ENCODE results near the gene XCL1.
"Not testable (repeated sequence)": the region's sequence is repeated elsewhere in the genome, so short reads cannot be mapped to it uniquely, and the experiment has no call there.

Gene XCL1

GRCh38 chr1:168576245-168576688, at the start of gene XCL1:
XCL1 (plus strand) TSS chr1:168576605; CDS start chr1:168576638, 33 bp downstream.
- not testable (repeated sequence) for DNase-seq

- no peak for DNase-seq
These were observed 46.9 kb upstream of the XCL1 start for GRCh38 chr1:168529518-168529917.

GRCh38 chr1:168531615-168532345, 44.6 kb upstream of the XCL1 start:
- DNase-seq: no peak

- DNase-seq: no peak
These were observed 40.9 kb upstream of the XCL1 start for GRCh38 chr1:168535536-168535935.

- not testable (repeated sequence) for DNase-seq
These were observed 35.6 kb upstream of the XCL1 start for GRCh38 chr1:168540798-168541197.

- not testable (repeated sequence) for DNase-seq
These were observed 33.4 kb upstream of the XCL1 start for GRCh38 chr1:168542978-168543377.

GRCh38 chr1:168543840-168544498, 32.4 kb upstream of the XCL1 start, which contains the start of gene XCL2:
XCL2 (minus strand) TSS chr1:168543997; CDS start chr1:168543964, 33 bp downstream.
- not testable (repeated sequence) for DNase-seq

GRCh38 chr1:168545678-168546552, 30.5 kb upstream of the XCL1 start:
- not testable (repeated sequence) for DNase-seq

- DNase-seq: not testable (repeated sequence)
These were observed 29.9 kb upstream of the XCL1 start for GRCh38 chr1:168546553-168546895.

- no peak for DNase-seq
These were observed 25.4 kb upstream of the XCL1 start for GRCh38 chr1:168550971-168551370.

GRCh38 chr1:168551688-168552087, 24.7 kb upstream of the XCL1 start:
- no peak for DNase-seq

- DNase-seq: no peak
These were observed 23.4 kb upstream of the XCL1 start for GRCh38 chr1:168552961-168553360.

GRCh38 chr1:168553680-168554553, 22.5 kb upstream of the XCL1 start:
- no peak for DNase-seq

- DNase-seq: no peak
These were observed 21.6 kb upstream of the XCL1 start for GRCh38 chr1:168554603-168555483.

GRCh38 chr1:168555508-168556046, 20.8 kb upstream of the XCL1 start:
- DNase-seq: no peak

- no peak for DNase-seq
These were observed 19.8 kb upstream of the XCL1 start for GRCh38 chr1:168556647-168557046.

- no peak for DNase-seq
These were observed 16.0 kb upstream of the XCL1 start for GRCh38 chr1:168560370-168560769.

GRCh38 chr1:168561989-168562388, 14.4 kb upstream of the XCL1 start:
- DNase-seq: no peak

GRCh38 chr1:168565825-168566224, 10.6 kb upstream of the XCL1 start:
- DNase-seq: no peak

GRCh38 chr1:168567007-168567406, 9.4 kb upstream of the XCL1 start:
- DNase-seq: no peak

GRCh38 chr1:168567568-168567967, 8.8 kb upstream of the XCL1 start:
- DNase-seq: no peak
